ENCODE measurements around the gene CFAP299. TPM values are rescaled to one million over a fixed set of nuclear protein-coding genes. Genes with fewer than 3 reads are reported as not detected.

CFAP299 gene
- total RNA-seq, 1 experiment from 2014 or later: not detected

DNA sequence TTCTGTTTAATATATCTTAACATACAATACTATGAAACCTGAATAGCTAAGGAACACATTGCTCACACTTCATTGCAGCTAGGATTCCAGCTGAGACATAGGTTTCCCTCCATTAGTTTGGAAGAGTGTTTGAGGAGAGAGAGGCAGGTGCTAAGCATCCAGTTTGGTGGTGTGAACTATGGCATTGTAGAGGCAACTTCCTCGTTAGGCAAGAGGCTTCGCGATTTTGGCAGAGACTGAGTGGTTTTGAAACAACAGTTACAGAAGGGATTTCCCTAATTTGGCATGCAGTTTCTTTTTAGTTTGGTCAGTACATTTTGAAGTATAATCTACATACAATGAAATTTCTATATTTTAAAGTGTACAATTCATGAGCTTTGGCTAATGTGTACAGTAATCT lies 577.9 kb downstream of the CFAP299 start:
- ChIA-PET RAD21 (ENCODE audit: low non-redundant PET in 1 of 2, low total read pairs in 2 of 2, uncharacterized antibody in 2 of 2, unreplicated experiment in 2 of 2) (no interaction called here), POLR2A (no interaction called here), CTCF (no interaction called here)
- H4K20me1 ChIP-seq (ENCODE audit: insufficient read depth): no peaks in the 10 kb centered on the region
- H3K36me3 ChIP-seq (ENCODE audit: control insufficient read depth in 1 of 2, insufficient read depth in 2 of 2, low read length in 2 of 2): no peaks in the 10 kb centered on the region
- H3K4me3 ChIP-seq (replicated peaks in 1 of 2; ENCODE audit: low read depth in 1 of 2, low read length in 2 of 2): no peak overlapping the region
- BruUV-seq (replicated peaks): no TSS peak
- peaks cover 24% of the 10 kb centered on the region for H3K27me3 ChIP-seq (ENCODE audit: insufficient read depth, low read length)
- intact Hi-C loops (cut with micrococcal nuclease): no loop called here
- no peaks in the 10 kb centered on the region for H3K4me1 ChIP-seq (ENCODE audit: control insufficient read depth in 1 of 2, insufficient read depth in 2 of 2, low read length in 2 of 2)
- no peaks in the 10 kb centered on the region for H3K9me2 ChIP-seq (ENCODE audit: insufficient read depth)
- TF ChIP-seq EZH2 (IDR thresholded peaks at IDR 0.05) (no peak), FOSL1 (IDR thresholded peaks at IDR 0.05; ENCODE audit: low read depth) (no peak), EGR1 (IDR thresholded peaks at IDR 0.05; ENCODE audit: low read depth) (no peak)
- no peak overlapping the region for H2AFZ ChIP-seq (ENCODE audit: low read depth, low read length, poor library complexity, severe bottlenecking)
- no peaks in the 10 kb centered on the region for H3K79me2 ChIP-seq (ENCODE audit: insufficient read depth, low read length)
- H3K9me3 ChIP-seq (ENCODE audit: control insufficient read depth in 1 of 2, insufficient read depth in 1 of 2, low read depth in 1 of 2, low read length in 2 of 2): no peaks in the 10 kb centered on the region
- ATAC-seq: no peak
- H3K4me2 ChIP-seq (ENCODE audit: low read length): no peak overlapping the region
- no peak overlapping the region for H3K27ac ChIP-seq (ENCODE audit: low read depth, low read length)
- no peak for DNase-seq (ENCODE audit: low read depth, low spot score)
- H3K9ac ChIP-seq (ENCODE audit: low read length): no peak overlapping the region

DNA sequence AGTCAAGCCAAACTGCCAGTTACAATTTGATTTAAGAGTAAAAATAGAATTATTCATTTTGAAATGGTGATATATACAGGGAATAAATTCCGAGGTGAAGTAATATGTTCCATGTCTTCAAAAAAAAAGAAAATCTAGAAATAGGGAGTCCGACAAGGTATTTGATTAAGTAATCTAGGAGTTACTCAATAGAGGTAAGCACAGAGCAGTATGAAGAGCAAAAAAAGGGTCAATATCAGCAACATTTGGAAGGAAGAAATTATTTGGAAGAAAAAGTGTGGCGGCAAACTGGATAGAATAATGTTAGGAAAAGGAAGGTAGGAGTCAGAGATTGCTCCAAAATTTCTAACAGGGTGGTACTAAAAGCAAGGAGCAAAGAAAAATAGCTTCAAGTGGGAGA lies 581.2 kb downstream of the CFAP299 start:
- Histone ChIP-seq H3K4me3 (replicated peaks in 1 of 2; ENCODE audit: low read depth in 1 of 2, low read length in 2 of 2) (no peak overlapping the region), H2AFZ (ENCODE audit: low read depth, low read length, poor library complexity, severe bottlenecking) (no peak overlapping the region), H3K27ac (ENCODE audit: low read depth, low read length) (no peak overlapping the region), H3K4me1 (ENCODE audit: control insufficient read depth in 1 of 2, insufficient read depth in 2 of 2, low read length in 2 of 2) (no peaks in the 10 kb centered on the region), H3K79me2 (ENCODE audit: insufficient read depth, low read length) (no peaks in the 10 kb centered on the region), H3K36me3 (ENCODE audit: control insufficient read depth in 1 of 2, insufficient read depth in 2 of 2, low read length in 2 of 2) (no peaks in the 10 kb centered on the region), H3K4me2 (ENCODE audit: low read length) (no peak overlapping the region), H3K9me3 (ENCODE audit: control insufficient read depth in 1 of 2, insufficient read depth in 1 of 2, low read depth in 1 of 2, low read length in 2 of 2) (no peaks in the 10 kb centered on the region), H3K27me3 (ENCODE audit: insufficient read depth, low read length) (peaks cover 29% of the 10 kb centered on the region), H3K9me2 (ENCODE audit: insufficient read depth) (no peaks in the 10 kb centered on the region), H4K20me1 (ENCODE audit: insufficient read depth) (no peaks in the 10 kb centered on the region), H3K9ac (ENCODE audit: low read length) (no peak overlapping the region)
- ChIA-PET POLR2A (no interaction called here), RAD21 (ENCODE audit: low non-redundant PET in 1 of 2, low total read pairs in 2 of 2, uncharacterized antibody in 2 of 2, unreplicated experiment in 2 of 2) (no interaction called here), CTCF (no interaction called here)
- ATAC-seq: no peak
- TF ChIP-seq, protein P1, sequence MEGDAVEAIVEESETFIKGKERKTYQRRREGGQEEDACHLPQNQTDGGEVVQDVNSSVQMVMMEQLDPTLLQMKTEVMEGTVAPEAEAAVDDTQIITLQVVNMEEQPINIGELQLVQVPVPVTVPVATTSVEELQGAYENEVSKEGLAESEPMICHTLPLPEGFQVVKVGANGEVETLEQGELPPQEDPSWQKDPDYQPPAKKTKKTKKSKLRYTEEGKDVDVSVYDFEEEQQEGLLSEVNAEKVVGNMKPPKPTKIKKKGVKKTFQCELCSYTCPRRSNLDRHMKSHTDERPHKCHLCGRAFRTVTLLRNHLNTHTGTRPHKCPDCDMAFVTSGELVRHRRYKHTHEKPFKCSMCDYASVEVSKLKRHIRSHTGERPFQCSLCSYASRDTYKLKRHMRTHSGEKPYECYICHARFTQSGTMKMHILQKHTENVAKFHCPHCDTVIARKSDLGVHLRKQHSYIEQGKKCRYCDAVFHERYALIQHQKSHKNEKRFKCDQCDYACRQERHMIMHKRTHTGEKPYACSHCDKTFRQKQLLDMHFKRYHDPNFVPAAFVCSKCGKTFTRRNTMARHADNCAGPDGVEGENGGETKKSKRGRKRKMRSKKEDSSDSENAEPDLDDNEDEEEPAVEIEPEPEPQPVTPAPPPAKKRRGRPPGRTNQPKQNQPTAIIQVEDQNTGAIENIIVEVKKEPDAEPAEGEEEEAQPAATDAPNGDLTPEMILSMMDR (IDR thresholded peaks at IDR 0.05 in 2 of 3, conservative IDR thresholded peaks at IDR 0.05 in 1 of 3; ENCODE audit: borderline replicate concordance in 1 of 3, insufficient read depth in 1 of 3, low read depth in 2 of 3, low read length in 2 of 3): no peak
- no peak for TF ChIP-seq EGR1 (IDR thresholded peaks at IDR 0.05; ENCODE audit: low read depth)
- TF ChIP-seq, protein P2, sequence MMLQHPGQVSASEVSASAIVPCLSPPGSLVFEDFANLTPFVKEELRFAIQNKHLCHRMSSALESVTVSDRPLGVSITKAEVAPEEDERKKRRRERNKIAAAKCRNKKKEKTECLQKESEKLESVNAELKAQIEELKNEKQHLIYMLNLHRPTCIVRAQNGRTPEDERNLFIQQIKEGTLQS (IDR thresholded peaks at IDR 0.05): no peak
- no peak for TF ChIP-seq SIN3A (IDR thresholded peaks at IDR 0.05; ENCODE audit: low read depth)
- TF ChIP-seq SRF (IDR thresholded peaks at IDR 0.05; ENCODE audit: low read depth): no peak
- TF ChIP-seq CEBPB (IDR thresholded peaks at IDR 0.05; ENCODE audit: low read depth): no peak
- no peak for TF ChIP-seq YY1 (IDR thresholded peaks at IDR 0.05; ENCODE audit: extremely low read depth, insufficient replicate concordance, low read depth, low read length)
- TF ChIP-seq, protein P3, sequence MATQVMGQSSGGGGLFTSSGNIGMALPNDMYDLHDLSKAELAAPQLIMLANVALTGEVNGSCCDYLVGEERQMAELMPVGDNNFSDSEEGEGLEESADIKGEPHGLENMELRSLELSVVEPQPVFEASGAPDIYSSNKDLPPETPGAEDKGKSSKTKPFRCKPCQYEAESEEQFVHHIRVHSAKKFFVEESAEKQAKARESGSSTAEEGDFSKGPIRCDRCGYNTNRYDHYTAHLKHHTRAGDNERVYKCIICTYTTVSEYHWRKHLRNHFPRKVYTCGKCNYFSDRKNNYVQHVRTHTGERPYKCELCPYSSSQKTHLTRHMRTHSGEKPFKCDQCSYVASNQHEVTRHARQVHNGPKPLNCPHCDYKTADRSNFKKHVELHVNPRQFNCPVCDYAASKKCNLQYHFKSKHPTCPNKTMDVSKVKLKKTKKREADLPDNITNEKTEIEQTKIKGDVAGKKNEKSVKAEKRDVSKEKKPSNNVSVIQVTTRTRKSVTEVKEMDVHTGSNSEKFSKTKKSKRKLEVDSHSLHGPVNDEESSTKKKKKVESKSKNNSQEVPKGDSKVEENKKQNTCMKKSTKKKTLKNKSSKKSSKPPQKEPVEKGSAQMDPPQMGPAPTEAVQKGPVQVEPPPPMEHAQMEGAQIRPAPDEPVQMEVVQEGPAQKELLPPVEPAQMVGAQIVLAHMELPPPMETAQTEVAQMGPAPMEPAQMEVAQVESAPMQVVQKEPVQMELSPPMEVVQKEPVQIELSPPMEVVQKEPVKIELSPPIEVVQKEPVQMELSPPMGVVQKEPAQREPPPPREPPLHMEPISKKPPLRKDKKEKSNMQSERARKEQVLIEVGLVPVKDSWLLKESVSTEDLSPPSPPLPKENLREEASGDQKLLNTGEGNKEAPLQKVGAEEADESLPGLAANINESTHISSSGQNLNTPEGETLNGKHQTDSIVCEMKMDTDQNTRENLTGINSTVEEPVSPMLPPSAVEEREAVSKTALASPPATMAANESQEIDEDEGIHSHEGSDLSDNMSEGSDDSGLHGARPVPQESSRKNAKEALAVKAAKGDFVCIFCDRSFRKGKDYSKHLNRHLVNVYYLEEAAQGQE (IDR thresholded peaks at IDR 0.05; ENCODE audit: low read depth): no peak
- TF ChIP-seq ZFX (IDR thresholded peaks at IDR 0.05): no peak
- TF ChIP-seq JUND (IDR thresholded peaks at IDR 0.05): no peak
- TF ChIP-seq, protein P4, sequence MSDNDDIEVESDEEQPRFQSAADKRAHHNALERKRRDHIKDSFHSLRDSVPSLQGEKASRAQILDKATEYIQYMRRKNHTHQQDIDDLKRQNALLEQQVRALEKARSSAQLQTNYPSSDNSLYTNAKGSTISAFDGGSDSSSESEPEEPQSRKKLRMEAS (IDR thresholded peaks at IDR 0.05): no peak
- TF ChIP-seq POLR2AphosphoS5 (IDR thresholded peaks at IDR 0.05; ENCODE audit: low read depth, low read length): no peak
- no peak for TF ChIP-seq RAD21 (IDR thresholded peaks at IDR 0.05; ENCODE audit: low read depth)
- TF ChIP-seq FOSL1 (IDR thresholded peaks at IDR 0.05; ENCODE audit: low read depth): no peak
- no peak for TF ChIP-seq TCF7L2 (IDR thresholded peaks at IDR 0.05; ENCODE audit: borderline replicate concordance, extremely low read depth, insufficient read depth, insufficient read length)
- TF ChIP-seq POLR2A (IDR thresholded peaks at IDR 0.05; ENCODE audit: borderline replicate concordance, extremely low read depth, insufficient read depth, insufficient read length): no peak
- TF ChIP-seq CBX3 (IDR thresholded peaks at IDR 0.05; ENCODE audit: low read depth): no peak
- no peak for TF ChIP-seq EZH2 (IDR thresholded peaks at IDR 0.05)
- no TSS peak for BruUV-seq (replicated peaks)
- DNase-seq (ENCODE audit: low read depth, low spot score): no peak
- intact Hi-C loops (cut with micrococcal nuclease): no loop called here

Measured in HCT116 (cell line).